Keratinocyte (primary cell): ENCODE data around the gene CEBPG.

Experiments used
- CTCF ChIP-seq, 3 experiments: IDR thresholded peaks in 1 of 3; conservative IDR thresholded peaks in 1 of 3; optimal IDR thresholded peaks in 1 of 3; 2 replicates in 2 of 3; 3 replicates in 1 of 3; pipeline versions ENCODE3 to v1.5.1; 2011; ENCODE audit warnings: low read length in 3 of 3, mild to moderate bottlenecking in 3 of 3, moderate library complexity in 2 of 3, control low read depth in 1 of 3, inconsistent platforms in 1 of 3; ENCODE audit not compliant: insufficient read depth in 2 of 3; ENCODE audit errors: extremely low read depth in 1 of 3
- EZH2 ChIP-seq: IDR thresholded peaks from one replicate; pipeline ENCODE4 v1.6.1; 2012; ENCODE audit warnings: inconsistent platforms, mild to moderate bottlenecking, low read length, moderate library complexity

DNA sequence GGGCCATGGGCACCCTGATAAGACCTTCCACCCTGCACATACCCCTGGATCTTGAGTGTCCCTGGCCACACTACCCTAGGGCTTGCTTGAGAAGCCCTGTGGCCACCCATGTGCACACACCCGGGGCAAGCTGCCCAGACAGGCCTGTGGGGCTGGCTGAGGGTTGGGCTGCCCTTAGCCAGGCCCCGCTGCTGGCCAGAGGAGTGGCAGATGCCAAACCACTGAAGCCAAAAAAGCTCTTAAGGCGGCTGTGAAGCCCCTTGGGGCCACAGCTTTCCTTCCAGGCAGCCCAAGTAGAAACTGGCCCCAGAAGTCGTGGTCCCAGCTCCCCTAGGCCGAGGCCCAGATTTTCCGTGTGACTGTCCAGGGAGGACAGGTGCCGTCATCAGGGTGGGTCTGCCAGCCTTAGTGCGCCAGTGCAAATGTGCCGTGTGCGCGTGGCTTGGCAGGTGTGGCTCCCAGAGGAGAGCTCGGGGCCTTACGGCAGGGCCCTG is 14.8 kb downstream of the CEBPG start:
- no peak for TF ChIP-seq CTCF (optimal IDR thresholded peaks at IDR 0.05 in 1 of 3, IDR thresholded peaks at IDR 0.05 in 1 of 3, conservative IDR thresholded peaks at IDR 0.05 in 1 of 3; ENCODE audit: extremely low read depth in 1 of 3, insufficient read depth in 2 of 3, low read length in 3 of 3)
- TF ChIP-seq EZH2: no peak
